WTC11 (cell line): ENCODE measurements around the gene LPP. TPM values are rescaled to one million over a fixed set of nuclear protein-coding genes. Genes with fewer than 3 reads are reported as not detected.

Experiments used
- ATAC-seq: fragments of 200-7000 bp; cut with Tn5 transposase; 2 replicates; pipeline ENCODE4 v1.10.0; 2021; ENCODE audit warnings: mild to moderate bottlenecking, moderate library complexity
- CTCF ChIA-PET: fragments of 300-600 bp; sonication (Branson Sonifier 250); formaldehyde crosslinking; loops from one replicate; lab custom pipeline; 2021; ENCODE audit warnings: antibody characterized with exemption; lab: Charles Lee
- POLR2A ChIA-PET: fragments of 350-600 bp; sonication (Branson Sonifier 250); formaldehyde crosslinking; loops from one replicate; lab custom pipeline; 2021; ENCODE audit warnings: antibody characterized with exemption; lab: Charles Lee
- DNase-seq: peaks from one replicate; pipeline ENCODE4 v3.0.0; 2021; ENCODE audit warnings: low spot score
- H3K27ac Mint-ChIP-seq: 2 replicates; pipeline ENCODE4 v1.8.0; 2021; ENCODE audit warnings: mixed read lengths
- H3K27me3 Mint-ChIP-seq: 2 replicates; pipeline ENCODE4 v1.8.0; 2021; ENCODE audit warnings: low read depth, mild to moderate bottlenecking, moderate library complexity, mixed read lengths
- H3K36me3 Mint-ChIP-seq: 2 replicates; pipeline ENCODE4 v1.8.0; 2021; ENCODE audit warnings: mixed read lengths
- H3K4me1 Mint-ChIP-seq: 2 replicates; pipeline ENCODE4 v1.8.0; 2022; ENCODE audit warnings: mixed read lengths
- H3K4me3 Mint-ChIP-seq: 2 replicates; pipeline ENCODE4 v1.8.0; 2021; ENCODE audit warnings: mild to moderate bottlenecking, moderate library complexity, mixed read lengths
- H3K9me3 Mint-ChIP-seq: 2 replicates; pipeline ENCODE4 v1.8.0; 2021; ENCODE audit warnings: mixed read lengths
- AR ChIP-seq: fragments of 250-450 bp; sonication (Bioruptor Pico); IDR thresholded peaks from 2 replicates; pipeline ENCODE4 v1.9.0; 2021; ENCODE audit warnings: mild to moderate bottlenecking
- CDX4 ChIP-seq: fragments of 250-450 bp; sonication (Bioruptor Pico); IDR thresholded peaks from 2 replicates; pipeline ENCODE4 v1.9.0; 2021; ENCODE audit warnings: moderate library complexity, mild to moderate bottlenecking, inconsistent platforms, borderline replicate concordance
- E2F5 ChIP-seq: sonication (generic); formaldehyde crosslinking; IDR thresholded peaks from 2 replicates; pipeline ENCODE4 v1.8.1; 2022; ENCODE audit warnings: mild to moderate bottlenecking, moderate library complexity, missing genetic modification reagents
- ELF4 ChIP-seq: sonication (generic); formaldehyde crosslinking; IDR thresholded peaks from 2 replicates; pipeline ENCODE4 v1.8.1; 2022; ENCODE audit warnings: low read depth, mild to moderate bottlenecking, moderate library complexity, missing genetic modification reagents
- FOXJ3 ChIP-seq: sonication (generic); formaldehyde crosslinking; IDR thresholded peaks from 2 replicates; pipeline ENCODE4 v1.9.0; 2021; ENCODE audit warnings: missing genetic modification reagents, mild to moderate bottlenecking, borderline replicate concordance
- FOXP1 ChIP-seq: sonication (generic); formaldehyde crosslinking; IDR thresholded peaks from 2 replicates; pipeline ENCODE4 v1.8.0; 2022; ENCODE audit warnings: missing genetic modification reagents, mild to moderate bottlenecking, moderate library complexity, borderline replicate concordance
- GRHL2 ChIP-seq: fragments of 250-450 bp; sonication (Bioruptor Pico); IDR thresholded peaks from 2 replicates; pipeline ENCODE4 v1.8.0; 2022; ENCODE audit warnings: mild to moderate bottlenecking, moderate library complexity; ENCODE audit not compliant: insufficient replicate concordance, severe bottlenecking
- IRF1 ChIP-seq: sonication (generic); formaldehyde crosslinking; IDR thresholded peaks from 2 replicates; pipeline ENCODE4 v1.8.0; 2023; ENCODE audit warnings: missing genetic modification reagents
- IRF2 ChIP-seq: sonication (generic); formaldehyde crosslinking; IDR thresholded peaks from 2 replicates; pipeline ENCODE4 v1.8.0; 2022; ENCODE audit warnings: low read depth, missing genetic modification reagents, borderline replicate concordance
- JUN ChIP-seq: sonication (generic); formaldehyde crosslinking; IDR thresholded peaks from 2 replicates; pipeline ENCODE4 v1.8.0; 2023; ENCODE audit warnings: mild to moderate bottlenecking, missing genetic modification reagents
- MLX ChIP-seq: sonication (generic); formaldehyde crosslinking; IDR thresholded peaks from 2 replicates; pipeline ENCODE4 v1.8.1; 2023; ENCODE audit warnings: mild to moderate bottlenecking, missing genetic modification reagents, moderate library complexity
- NFE2L1 ChIP-seq: sonication (generic); formaldehyde crosslinking; IDR thresholded peaks from 2 replicates; pipeline ENCODE4 v1.8.1; 2023; ENCODE audit warnings: missing genetic modification reagents
- NFYB ChIP-seq: sonication (generic); formaldehyde crosslinking; conservative IDR thresholded peaks from 2 replicates; pipeline ENCODE4 v1.8.0; 2022; ENCODE audit warnings: low read depth, missing genetic modification reagents
- RORB ChIP-seq: fragments of 250-450 bp; sonication (Bioruptor Pico); IDR thresholded peaks from 2 replicates; pipeline ENCODE4 v1.9.0; 2021; ENCODE audit warnings: mild to moderate bottlenecking
- SMAD3 ChIP-seq: sonication (generic); formaldehyde crosslinking; IDR thresholded peaks from 2 replicates; pipeline ENCODE4 v1.8.0; 2022; ENCODE audit warnings: missing genetic modification reagents, mild to moderate bottlenecking, borderline replicate concordance
- SOX15 ChIP-seq: fragments of 250-450 bp; sonication (Bioruptor Pico); IDR thresholded peaks from 2 replicates; pipeline ENCODE4 v1.9.0; 2021; ENCODE audit warnings: mild to moderate bottlenecking
- TCF7 ChIP-seq: sonication (generic); formaldehyde crosslinking; IDR thresholded peaks from 2 replicates; pipeline ENCODE4 v1.8.0; 2022; ENCODE audit warnings: mild to moderate bottlenecking, low read depth, missing genetic modification reagents, moderate library complexity
- USF2 ChIP-seq: sonication (generic); formaldehyde crosslinking; IDR thresholded peaks from 2 replicates; pipeline ENCODE4 v1.8.1; 2023; ENCODE audit warnings: mild to moderate bottlenecking, missing genetic modification reagents, moderate library complexity
- ZBTB21 ChIP-seq: sonication (generic); formaldehyde crosslinking; IDR thresholded peaks from 2 replicates; pipeline ENCODE4 v1.8.1; 2023; ENCODE audit warnings: mild to moderate bottlenecking, missing genetic modification reagents, borderline replicate concordance
- ZNF121 ChIP-seq: sonication (generic); formaldehyde crosslinking; IDR thresholded peaks from 2 replicates; pipeline ENCODE4 v1.8.0; 2023; ENCODE audit warnings: missing genetic modification reagents
- ZNF219 ChIP-seq: sonication (generic); formaldehyde crosslinking; IDR thresholded peaks from 2 replicates; pipeline ENCODE4 v1.8.0; 2023; ENCODE audit warnings: missing genetic modification reagents, mild to moderate bottlenecking, borderline replicate concordance
- ZNF416 ChIP-seq: fragments of 250-450 bp; sonication (Bioruptor Pico); IDR thresholded peaks from 2 replicates; pipeline ENCODE4 v1.9.0; 2021; ENCODE audit warnings: mild to moderate bottlenecking, inconsistent platforms
- ZNF423 ChIP-seq: fragments of 250-450 bp; sonication (Bioruptor Pico); IDR thresholded peaks from 2 replicates; pipeline ENCODE4 v2.1.2; 2022; ENCODE audit warnings: mild to moderate bottlenecking, moderate library complexity
- ZNF671 ChIP-seq: fragments of 250-450 bp; sonication (Bioruptor Pico); IDR thresholded peaks from 2 replicates; pipeline ENCODE4 v1.8.0; 2021; ENCODE audit warnings: mild to moderate bottlenecking
- total RNA-seq: library from RNA; stranded (reverse); gene quantifications from 3 replicates; pipeline ENCODE4 v1.2.3, GENCODE V29; 2021

Gene LPP
- total RNA-seq, 1 experiment from 2014 or later = 49.6 TPM

- TF ChIP-seq NFYB (CRISPR knock-in tag) (no peak), MLX (CRISPR knock-in tag) (no peak), FOXJ3 (CRISPR knock-in tag) (no peak), ZBTB21 (no peak)
Measured at GRCh38 chr3:188174317-188175044, 20.5 kb downstream of the LPP start (continued).

GRCh38 chr3:188176476-188176875 is 22.5 kb downstream of the LPP start:
- ChIA-PET CTCF (no interaction called here), POLR2A (no interaction called here)
- ATAC-seq (no peak), DNase-seq (no peak)
- no peaks in the 10 kb centered on the region for H3K9me3 Mint-ChIP-seq
- H3K4me1 Mint-ChIP-seq = peaks cover 32% of the 10 kb centered on the region
- no peaks in the 10 kb centered on the region; the same call in 1 of the 2 replicates for H3K36me3 Mint-ChIP-seq
- H3K27ac Mint-ChIP-seq = no peak overlapping the region
- no peaks in the 10 kb centered on the region for H3K27me3 Mint-ChIP-seq
- TF ChIP-seq USF2 (CRISPR knock-in tag) = no peak
- TF ChIP-seq GRHL2 (CRISPR knock-in tag) = no peak
- TF ChIP-seq AR (CRISPR knock-in tag) = no peak
- no peak for TF ChIP-seq ZNF121
- H3K4me3 Mint-ChIP-seq = no peak overlapping the region

GRCh38 chr3:188176884-188177283 is 22.9 kb downstream of the LPP start:
- Mint-ChIP-seq H3K27ac (no peak overlapping the region), H3K4me1 (peaks cover 32% of the 10 kb centered on the region)
- POLR2A ChIA-PET = no interaction called here

More at GRCh38 chr3:188176884-188177283, 22.9 kb downstream of the LPP start:
- H3K4me3 Mint-ChIP-seq = no peak overlapping the region
- H3K9me3 Mint-ChIP-seq = no peaks in the 10 kb centered on the region
- no peaks in the 10 kb centered on the region; the same call in 1 of the 2 replicates for H3K36me3 Mint-ChIP-seq
- no peaks in the 10 kb centered on the region for H3K27me3 Mint-ChIP-seq
- ATAC-seq = no peak
- TF ChIP-seq ZNF219 (CRISPR knock-in tag) (no peak), E2F5 (CRISPR knock-in tag) (no peak), RORB (no peak), NFE2L1 (CRISPR knock-in tag) (no peak), ZNF671 (CRISPR knock-in tag) (no peak), IRF1 (no peak), TCF7 (CRISPR knock-in tag) (no peak), ELF4 (CRISPR knock-in tag) (no peak), ZNF416 (CRISPR knock-in tag) (no peak), CDX4 (CRISPR knock-in tag) (no peak), FOXP1 (CRISPR knock-in tag) (no peak), SOX15 (CRISPR knock-in tag) (no peak), SMAD3 (CRISPR knock-in tag) (no peak), AR (CRISPR knock-in tag) (no peak), IRF2 (CRISPR knock-in tag) (no peak), ZNF423 (no peak), JUN (no peak)
- DNase-seq = no peak
- CTCF ChIA-PET = no interaction called here
